Measurements from ENCODE around the gene GNAT3. TPM values are rescaled to one million over a fixed set of nuclear protein-coding genes. Genes with fewer than 3 reads are reported as not detected.

Gene GNAT3
- total and polyA plus RNA-seq, 2 of the 8 experiments (the other 6 are each of a cell fraction or from before 2014, with no cell fraction given): not detected

DNA sequence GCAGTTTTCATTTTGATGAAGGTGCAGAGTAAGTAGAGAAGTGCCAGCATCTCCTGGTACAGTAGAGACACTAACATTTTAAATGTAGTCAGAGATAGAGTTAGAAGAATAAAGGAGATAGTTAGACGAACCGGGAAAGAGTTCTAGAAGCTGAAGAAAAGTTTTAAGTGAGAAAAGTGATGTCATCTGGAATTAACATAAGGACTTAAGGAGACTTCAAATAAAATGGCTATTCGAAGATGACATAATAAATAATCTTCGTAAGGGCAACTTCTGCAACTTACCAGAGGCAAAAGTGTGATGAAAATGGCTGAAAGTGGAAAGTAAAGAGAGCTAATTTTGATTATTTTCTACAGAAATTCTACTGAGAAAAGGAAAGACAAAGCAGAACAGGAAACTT, 20.4 kb downstream of the GNAT3 start:
- Histone ChIP-seq H2BK5ac (ENCODE audit: low read depth, low read length) (no peak overlapping the region), H3K4me3 (ENCODE audit: extremely low read depth in 1 of 4, insufficient read depth in 2 of 4, low read depth in 3 of 4, low read length in 4 of 4) (no peak overlapping the region), H3K9me3 (ENCODE audit: insufficient read depth in 2 of 2, low read depth in 1 of 2, low read length in 1 of 2) (no peaks in the 10 kb centered on the region), H3K79me2 (ENCODE audit: control insufficient read depth in 1 of 2, insufficient read depth in 2 of 2, low read length in 2 of 2) (no peaks in the 10 kb centered on the region), H3K4ac (replicated peaks; ENCODE audit: insufficient read length, low read depth, low read length) (no peak overlapping the region), H3K9ac (replicated peaks in 1 of 4; ENCODE audit: extremely low read depth in 1 of 4, low read depth in 3 of 4, low read length in 3 of 4) (no peak overlapping the region), H4K8ac (ENCODE audit: extremely low read depth, insufficient read depth, low read length) (no peak overlapping the region), H4K5ac (ENCODE audit: insufficient read length, low read depth, low read length) (no peak overlapping the region), H3K56ac (replicated peaks; ENCODE audit: insufficient read length, low read depth, low read length) (no peak overlapping the region), H2BK120ac (replicated peaks; ENCODE audit: low read depth, low read length) (no peak overlapping the region), H3K23ac (ENCODE audit: insufficient read length) (no peak overlapping the region), H3K27me3 (replicated peaks in 1 of 4; ENCODE audit: control insufficient read depth in 3 of 4, extremely low read depth in 1 of 4, insufficient read depth in 3 of 4, low read length in 3 of 4) (no peaks in the 10 kb centered on the region), H2BK20ac (ENCODE audit: low read length) (no peak overlapping the region), H2BK15ac (ENCODE audit: low read length) (no peak overlapping the region), H2AK5ac (ENCODE audit: low read depth, low read length) (no peak overlapping the region), H3K14ac (ENCODE audit: insufficient read length) (no peak overlapping the region), H4K91ac (replicated peaks; ENCODE audit: insufficient read length, low read length) (no peak overlapping the region), H3K4me2 (ENCODE audit: insufficient read depth in 1 of 2, low read depth in 2 of 2, low read length in 2 of 2) (no peak overlapping the region), H3K79me1 (ENCODE audit: low read depth, low read length) (no peaks in the 10 kb centered on the region), H3K4me1 (replicated peaks in 1 of 4; ENCODE audit: control insufficient read depth in 3 of 4, insufficient read depth in 4 of 4, low read length in 3 of 4) (peaks cover 0 to 3% (median 0%) of the 10 kb centered on the region in 4 experiments; a peak in 2 of 7 replicates), H3K23me2 (ENCODE audit: low read depth, low read length) (no peaks in the 10 kb centered on the region; the same call in 1 of the 2 replicates), H2BK12ac (ENCODE audit: low read depth, low read length) (no peak overlapping the region), H3K18ac (ENCODE audit: extremely low read depth, low read length) (no peak overlapping the region), H2AFZ (ENCODE audit: low read length) (no peak overlapping the region), H4K20me1 (replicated peaks in 1 of 2; ENCODE audit: control insufficient read depth in 1 of 2, insufficient read depth in 2 of 2, low read length in 2 of 2) (no peaks in the 10 kb centered on the region), H3K36me3 (ENCODE audit: control insufficient read depth in 2 of 4, insufficient read depth in 4 of 4, low read length in 3 of 4) (no peaks in the 10 kb centered on the region), H3K27ac (ENCODE audit: low read depth, low read length) (no peak overlapping the region)
- ChIA-PET POLR2A (ENCODE audit: partially characterized antibody) (interaction anchor here (0.7 kb wide), 1 partner anchor 10 kb away, joined by 3 read pairs; no protein-coding TSS in a partner anchor), CTCF (ENCODE audit: partially characterized antibody) (no interaction called here)
- TF ChIP-seq BRCA1 (IDR thresholded peaks at IDR 0.05; ENCODE audit: low read depth, low read length) (no peak), ATF3 (IDR thresholded peaks at IDR 0.05; ENCODE audit: insufficient read depth, low read depth, low read length) (no peak)
- DNase-seq (ENCODE audit: low read depth in 1 of 2, low spot score in 2 of 2) (no peak), FAIRE-seq (no peak)
- 88 to 100% methylated on average over 2 to 4 of the region's 4 CpGs for WGBS, 2 experiments (ENCODE audit: extremely low coverage in 1 of 2, insufficient coverage in 1 of 2, insufficient read length in 1 of 2, insufficient replicate concordance in 2 of 2, low coverage in 1 of 2, low lambda C conversion rate in 2 of 2, missing lambda C conversion rate in 1 of 2)

Measured in H1 (cell line).